HG02938 (cell line): Measurements from ENCODE around the gene STRN4.

Source experiments
- ATAC-seq: cut with Tn5 transposase; IDR thresholded peaks from one replicate; pipeline ENCODE4 v1.9.1; 2021; ENCODE audit warnings: mild to moderate bottlenecking, moderate library complexity; ENCODE audit not compliant: unreplicated experiment

The STRN4 gene

GRCh38 chr19:46727757-46728156 is 18.5 kb downstream of the STRN4 start:
- ATAC-seq, result no peak

DNA sequence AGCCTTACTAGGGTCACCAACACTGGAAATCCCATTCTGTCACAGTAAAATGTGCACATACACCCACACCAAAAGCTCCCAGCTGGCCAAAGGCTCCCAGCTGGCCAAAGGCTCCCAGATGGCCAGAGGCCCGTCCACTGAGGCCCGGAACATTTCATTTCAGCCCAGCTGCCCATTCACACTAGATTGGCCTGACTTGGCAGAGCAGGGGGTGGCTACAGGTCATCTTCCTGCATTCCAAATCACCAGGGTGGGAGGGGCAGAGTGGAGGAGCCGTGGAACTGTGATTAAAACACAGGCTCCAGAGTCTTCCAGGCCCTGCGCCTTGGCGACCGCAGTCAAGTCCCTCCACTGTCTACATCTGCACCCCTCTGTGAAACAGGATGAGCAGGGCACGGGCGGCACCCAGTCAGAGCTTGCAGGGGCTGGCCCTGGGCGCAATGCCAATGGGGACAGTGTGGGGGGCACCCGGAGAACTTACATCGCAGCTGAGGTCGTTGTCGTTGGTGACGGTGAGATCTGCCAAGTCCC is 19.2 kb downstream of the STRN4 start:
- ATAC-seq, result no peak

DNA sequence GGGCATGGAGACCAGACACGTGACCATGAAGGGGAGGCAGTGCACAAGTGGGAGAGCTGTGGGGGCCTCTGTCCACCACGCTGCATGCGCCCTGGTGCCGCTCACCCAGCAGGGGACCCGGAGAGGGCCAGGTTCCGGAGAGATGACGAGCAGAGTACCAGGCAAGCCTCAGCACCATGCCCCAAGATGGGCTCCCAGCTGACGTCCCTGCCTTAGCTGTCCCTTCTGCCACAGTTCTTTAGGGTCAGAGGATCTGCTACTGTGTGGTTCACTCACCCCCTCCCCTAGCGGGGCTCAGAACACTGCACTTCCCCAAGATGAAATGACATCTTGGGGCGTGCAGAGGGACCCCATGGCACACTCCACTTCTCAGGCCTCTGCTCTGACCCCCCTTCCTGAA is 19.7 kb downstream of the STRN4 start:
- no peak for ATAC-seq

- ATAC-seq, result no peak
Observed at GRCh38 chr19:46725859-46726393, 20.3 kb downstream of the STRN4 start.

- ATAC-seq, result no peak
Observed at GRCh38 chr19:46725036-46725820, 21.0 kb downstream of the STRN4 start.

- ATAC-seq, result no peak
Observed at GRCh38 chr19:46724468-46724867, 21.8 kb downstream of the STRN4 start.

DNA sequence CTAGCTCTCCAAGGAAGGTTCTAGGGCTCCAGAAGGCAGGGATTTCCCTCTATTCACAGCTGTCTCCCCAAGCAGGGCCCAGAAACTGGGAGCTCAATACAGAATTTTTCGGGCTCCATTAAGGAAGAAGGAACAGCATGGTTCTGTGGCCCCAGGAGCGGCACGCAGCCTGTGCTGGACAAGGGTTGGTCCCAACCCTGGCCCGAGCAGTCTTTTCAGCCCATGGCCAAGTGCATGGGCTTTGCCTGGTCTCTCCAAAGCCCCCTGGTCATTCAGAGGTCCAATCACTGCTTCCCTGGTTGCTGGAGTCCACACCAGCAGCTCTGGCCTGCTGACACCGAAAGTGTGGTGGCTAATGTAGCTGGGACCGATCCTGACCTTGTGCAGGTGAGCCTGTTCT is 22.8 kb downstream of the STRN4 start:
- ATAC-seq, result no peak

DNA sequence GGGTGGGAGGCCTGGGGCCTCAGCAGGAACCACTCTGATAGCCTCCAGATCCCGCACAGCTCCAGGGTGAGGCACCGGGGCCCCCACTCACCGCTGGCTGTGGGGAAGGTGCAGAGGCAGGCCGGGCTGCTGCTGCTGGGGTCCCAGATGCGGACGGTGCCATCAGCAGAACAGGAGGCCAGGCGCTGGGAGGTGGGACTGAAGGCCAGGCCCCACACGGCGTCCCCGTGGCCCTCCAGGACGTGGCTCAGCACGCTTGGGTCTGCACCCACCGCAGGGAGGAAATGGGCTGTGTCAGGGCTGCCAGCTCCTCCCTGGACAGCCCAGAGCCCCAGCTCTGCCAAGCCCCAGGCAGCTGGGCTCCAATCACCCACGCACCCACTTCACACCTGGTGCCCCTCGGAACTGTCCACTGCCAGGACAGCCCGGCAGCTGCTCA is 23.2 kb downstream of the STRN4 start:
- ATAC-seq, result no peak

DNA sequence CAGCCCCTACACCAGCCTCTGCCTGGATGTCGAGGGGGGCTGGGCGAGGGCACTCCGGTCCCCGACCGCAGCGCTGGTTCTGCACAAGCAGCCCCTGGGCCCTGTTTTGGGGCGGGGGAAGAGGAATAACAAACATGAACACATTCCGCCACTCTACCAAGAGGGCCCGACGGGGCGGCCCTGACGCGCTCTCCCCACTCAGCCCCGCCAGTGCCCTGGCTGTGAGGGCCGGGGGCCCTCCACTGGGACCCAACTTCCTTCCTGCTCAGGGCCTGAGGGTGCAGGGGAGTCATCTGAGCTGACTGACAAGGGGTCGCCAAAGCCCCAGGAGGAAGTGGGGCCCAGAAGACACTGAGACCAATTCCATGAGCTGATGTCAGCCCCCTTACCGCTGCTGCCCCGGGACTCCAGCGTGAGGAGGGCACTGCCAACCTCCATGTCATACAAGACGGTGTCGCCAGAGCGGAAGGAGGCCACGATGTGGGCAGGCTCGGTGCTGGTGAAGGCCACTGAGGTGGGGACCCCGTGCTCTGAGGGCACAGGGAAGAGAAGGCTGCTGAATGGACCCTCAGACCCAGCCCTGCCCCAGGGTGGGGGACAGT is 23.7 kb downstream of the STRN4 start:
- ATAC-seq, result no peak

DNA sequence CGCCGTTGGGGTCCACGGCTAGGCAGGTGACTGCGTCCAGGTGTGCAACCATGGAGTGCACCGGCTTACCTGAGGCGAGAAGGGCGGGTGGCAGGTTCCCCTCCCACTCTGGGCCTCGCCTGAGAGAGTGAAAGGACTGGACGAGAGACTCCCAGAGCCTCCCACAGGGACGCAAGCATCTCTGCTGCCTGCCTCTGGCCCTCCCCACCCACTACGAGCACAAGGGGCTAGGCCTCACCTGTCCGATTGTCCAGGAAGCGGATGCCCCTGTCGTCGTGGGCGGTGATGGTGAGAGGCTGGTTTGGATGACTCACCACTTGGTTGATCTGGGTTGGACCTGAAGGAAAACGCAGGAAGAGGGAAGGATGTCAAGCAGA is 24.3 kb downstream of the STRN4 start:
- no peak for ATAC-seq

DNA sequence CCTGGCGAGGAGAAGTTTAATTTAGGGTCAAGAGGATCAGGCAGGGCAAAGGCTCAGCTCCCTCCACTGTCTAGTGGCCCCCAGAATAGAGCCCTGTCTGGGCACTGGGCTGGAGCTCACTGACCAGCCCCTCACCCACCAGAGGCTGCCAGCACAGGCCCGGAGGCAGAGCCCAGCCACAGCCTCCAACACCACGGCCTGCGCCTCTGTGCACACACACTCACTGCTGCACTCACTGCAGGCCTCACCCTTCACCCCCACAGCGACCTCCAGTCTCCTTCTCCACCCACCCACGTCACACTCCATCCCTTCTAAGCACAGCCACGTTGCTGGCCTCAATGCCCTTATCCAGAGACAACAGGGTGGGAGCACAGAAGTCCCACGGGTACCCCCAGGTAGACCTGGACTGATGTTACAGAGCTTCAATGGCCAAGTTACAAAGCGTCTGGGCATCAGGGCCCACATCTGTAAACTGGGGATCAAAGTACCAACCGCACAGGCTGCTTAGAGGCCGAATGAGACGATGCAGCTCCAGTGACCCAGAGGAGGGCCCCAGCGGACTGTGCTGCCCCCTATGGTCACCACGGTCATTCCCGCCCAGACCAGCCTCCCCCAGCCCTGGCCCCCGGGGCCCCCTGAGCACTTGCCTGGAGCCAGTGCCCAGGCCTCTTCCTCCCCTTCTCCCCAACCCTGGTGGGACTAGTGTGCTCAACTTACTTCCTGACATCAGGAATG is 24.8 kb downstream of the STRN4 start:
- ATAC-seq, result no peak

GRCh38 chr19:46720503-46721239 is 25.6 kb downstream of the STRN4 start:
- ATAC-seq, result no peak

GRCh38 chr19:46719629-46720502 is 26.4 kb downstream of the STRN4 start:
- no peak for ATAC-seq

GRCh38 chr19:46718934-46719622 is 27.2 kb downstream of the STRN4 start:
- no peak for ATAC-seq

GRCh38 chr19:46718157-46718933 is 27.9 kb downstream of the STRN4 start:
- no peak for ATAC-seq

- no peak for ATAC-seq
Observed at GRCh38 chr19:46717716-46718143, 28.5 kb downstream of the STRN4 start.

GRCh38 chr19:46717034-46717715 is 29.1 kb downstream of the STRN4 start, which contains the start of gene PRKD2:
TSS of gene PRKD2 (minus strand) at chr19:46717114. CDS start at chr19:46716370, 744 bp downstream.
- no peak for ATAC-seq

DNA sequence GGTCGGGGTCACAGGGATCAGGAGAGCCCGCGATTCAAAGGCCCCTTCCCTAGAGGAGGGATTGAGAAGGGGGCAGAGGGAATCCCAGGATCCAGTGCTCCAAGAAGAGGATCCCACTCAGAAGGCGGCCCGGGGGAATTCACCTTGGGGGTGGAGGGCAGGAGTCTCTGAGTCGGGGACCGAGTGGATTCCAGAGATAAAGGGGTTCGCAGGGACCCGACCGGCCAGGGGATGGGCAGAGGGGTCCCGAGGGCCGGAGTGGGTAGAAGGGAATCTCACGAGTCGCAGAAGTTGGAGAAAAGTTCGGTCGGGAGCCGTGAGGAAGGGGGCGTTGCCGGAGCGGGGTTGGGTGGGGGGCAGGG is 29.6 kb downstream of the STRN4 start:
- ATAC-seq, result no peak
